B cell (primary cell): ENCODE data around the gene ERBB2. TPM values are rescaled to one million over a fixed set of nuclear protein-coding genes. Genes with fewer than 3 reads are reported as not detected.

ENCODE experiments used
- ATAC-seq: fragments of 200-7000 bp; cut with Tn5 transposase; one replicate; pipeline ENCODE4 v1.10.0; 2021; ENCODE audit warnings: low read depth, mild to moderate bottlenecking, moderate number of reproducible peaks, moderate library complexity
- CTCF ChIA-PET: fragments of 350-600 bp; sonication (Branson Sonifier 250); formaldehyde crosslinking; loops from one replicate; lab custom pipeline; 2021; ENCODE audit warnings: antibody characterized with exemption, inconsistent platforms; lab: Charles Lee
- POLR2A ChIA-PET: fragments of 350-600 bp; sonication (Branson Sonifier 250); formaldehyde crosslinking; loops from one replicate; lab custom pipeline; 2021; ENCODE audit warnings: antibody characterized with exemption; lab: Charles Lee
- DNase-seq: peaks from one replicate; pipeline ENCODE4 v3.0.0; 2013
- H2AFZ ChIP-seq: 2 replicates; pipeline ENCODE4 v1.6.1; 2012; ENCODE audit warnings: mild to moderate bottlenecking, low read depth, low read length; ENCODE audit not compliant: insufficient read depth, poor library complexity, severe bottlenecking
- H3K27ac ChIP-seq, 2 donors: 1 replicate in 1 of 2; 2 replicates in 1 of 2; pipeline ENCODE4 v1.5.1; 2012 to 2013; ENCODE audit warnings: low read length in 2 of 2, mild to moderate bottlenecking in 2 of 2, moderate library complexity in 1 of 2
- H3K27me3 ChIP-seq, 4 experiments: fragments of 200-600 bp in 1 of 4; sonication (generic) in 1 of 4; replicated peaks in 1 of 4; 1 replicate in 2 of 4; 2 replicates in 2 of 4; pipeline versions ENCODE4 v1.6.1 to v1.7.0; 2013 to 2016; ENCODE audit warnings: low read length in 3 of 4, mild to moderate bottlenecking in 2 of 4, mixed read lengths in 1 of 4, moderate library complexity in 1 of 4; ENCODE audit not compliant: insufficient read depth in 4 of 4, control insufficient read depth in 3 of 4; ENCODE audit errors: control extremely low read depth in 1 of 4
- H3K36me3 ChIP-seq, 2 experiments: replicated peaks in 1 of 2; 1 replicate in 1 of 2; 2 replicates in 1 of 2; pipeline versions ENCODE4 v1.6.1 to v1.7.1; 2013; ENCODE audit warnings: low read length in 1 of 2; ENCODE audit not compliant: insufficient read depth in 2 of 2, control insufficient read depth in 1 of 2; ENCODE audit errors: control extremely low read depth in 1 of 2, extremely low read depth in 1 of 2
- H3K4me1 ChIP-seq, 2 donors: fragments of 200-600 bp in 1 of 2; sonication (generic) in 1 of 2; 1 replicate in 1 of 2; 2 replicates in 1 of 2; pipeline versions ENCODE4 v1.5.1 to v1.6.1; 2013 to 2017; ENCODE audit warnings: low read length in 2 of 2; ENCODE audit not compliant: control insufficient read depth in 2 of 2, insufficient read depth in 2 of 2
- H3K4me2 ChIP-seq: replicated peaks from 2 replicates; pipeline ENCODE3; 2012; ENCODE audit warnings: mild to moderate bottlenecking, low read depth, low read length; ENCODE audit not compliant: poor library complexity, severe bottlenecking
- H3K4me3 ChIP-seq, 5 experiments: fragments of 200-600 bp in 1 of 5; sonication (generic) in 1 of 5; 1 replicate in 3 of 5; 2 replicates in 2 of 5; pipeline versions ENCODE4 v1.5.1 to v1.7.0; 2011 to 2016; ENCODE audit warnings: low read length in 4 of 5, mild to moderate bottlenecking in 4 of 5, low read depth in 2 of 5, control low read depth in 1 of 5, moderate library complexity in 1 of 5; ENCODE audit not compliant: insufficient read depth in 1 of 5; ENCODE audit errors: control extremely low read depth in 1 of 5, extremely low read depth in 1 of 5
- H3K79me2 ChIP-seq: fragments of 200-600 bp; sonication (generic); one replicate; pipeline ENCODE4 v1.6.0; 2016; ENCODE audit warnings: low read length; ENCODE audit not compliant: control insufficient read depth, insufficient read depth
- H3K9ac ChIP-seq: fragments of 200-600 bp; sonication (generic); 2 replicates; pipeline ENCODE4 v1.6.1; 2017; ENCODE audit warnings: mild to moderate bottlenecking, low read length, moderate library complexity
- H3K9me3 ChIP-seq, 3 donors: one replicate each; pipeline versions ENCODE4 v1.6.1 to v1.7.1; 2013; ENCODE audit warnings: low read length in 2 of 3; ENCODE audit not compliant: control insufficient read depth in 2 of 3, insufficient read depth in 1 of 3; ENCODE audit errors: control extremely low read depth in 1 of 3
- H4K20me1 ChIP-seq: 2 replicates; pipeline ENCODE4 v1.6.0; 2012; ENCODE audit warnings: mild to moderate bottlenecking, low read length; ENCODE audit not compliant: insufficient read depth, control insufficient read depth, poor library complexity, severe bottlenecking
- H3K27ac Mint-ChIP-seq: one replicate; pipeline ENCODE4 v1.8.0; 2021; ENCODE audit warnings: mixed read lengths
- H3K27me3 Mint-ChIP-seq: one replicate; pipeline ENCODE4 v1.8.0; 2021; ENCODE audit warnings: mixed read lengths
- H3K4me1 Mint-ChIP-seq: one replicate; pipeline ENCODE4 v1.8.0; 2021; ENCODE audit warnings: mixed read lengths
- H3K4me3 Mint-ChIP-seq: one replicate; pipeline ENCODE4 v1.8.0; 2021; ENCODE audit warnings: mixed read lengths
- H3K9me3 Mint-ChIP-seq: one replicate; pipeline ENCODE4 v1.8.0; 2022; ENCODE audit warnings: mixed read lengths; ENCODE audit not compliant: insufficient read depth
- EZH2 ChIP-seq: IDR thresholded peaks from 2 replicates; pipeline ENCODE4 v1.6.1; 2012; ENCODE audit warnings: borderline replicate concordance, low read depth, mild to moderate bottlenecking, moderate library complexity, low read length; ENCODE audit not compliant: insufficient read depth, poor library complexity, severe bottlenecking
- WGBS: methylation state at CpG from one replicate; pipeline ENCODE4 v1.1.5; 2013; ENCODE audit warnings: missing lambda C conversion rate; ENCODE audit not compliant: insufficient coverage; 5-methylcytosine and 5-hydroxymethylcytosine counted together
- intact Hi-C: fragments of 100-400 bp; cut with micrococcal nuclease; formaldehyde crosslinking; loops from one replicate; pipeline ENCODE4 v1.10.0; 2022
- polyA plus RNA-seq: library from polyadenylated mRNA; depleted of rRNA; stranded (reverse); fragments of >200 nt; gene quantifications from 2 replicates; pipeline ENCODE4 v1.2.3, GENCODE V29; 2012
- total RNA-seq, 2 donors: library from RNA; stranded (reverse); fragments of 120-200 nt in 1 of 2; gene quantifications; 1 replicate in 1 of 2; 2 replicates in 1 of 2; pipeline versions ENCODE4 v1.2.3 to v1.2.4, GENCODE V29; 2013 to 2022
- TF ChIP-seq, protein P1 (sequence below): fragments of 200-600 bp; IDR thresholded peaks from one replicate; pipeline ENCODE4 v1.8.0; 2022; ENCODE audit warnings: antibody characterized with exemption, mild to moderate bottlenecking

Gene ERBB2
- total and polyA plus RNA-seq, 2 donors (not counting 1 experiment from before 2014, with no cell fraction given), result 3.2 to 8.4 TPM

DNA sequence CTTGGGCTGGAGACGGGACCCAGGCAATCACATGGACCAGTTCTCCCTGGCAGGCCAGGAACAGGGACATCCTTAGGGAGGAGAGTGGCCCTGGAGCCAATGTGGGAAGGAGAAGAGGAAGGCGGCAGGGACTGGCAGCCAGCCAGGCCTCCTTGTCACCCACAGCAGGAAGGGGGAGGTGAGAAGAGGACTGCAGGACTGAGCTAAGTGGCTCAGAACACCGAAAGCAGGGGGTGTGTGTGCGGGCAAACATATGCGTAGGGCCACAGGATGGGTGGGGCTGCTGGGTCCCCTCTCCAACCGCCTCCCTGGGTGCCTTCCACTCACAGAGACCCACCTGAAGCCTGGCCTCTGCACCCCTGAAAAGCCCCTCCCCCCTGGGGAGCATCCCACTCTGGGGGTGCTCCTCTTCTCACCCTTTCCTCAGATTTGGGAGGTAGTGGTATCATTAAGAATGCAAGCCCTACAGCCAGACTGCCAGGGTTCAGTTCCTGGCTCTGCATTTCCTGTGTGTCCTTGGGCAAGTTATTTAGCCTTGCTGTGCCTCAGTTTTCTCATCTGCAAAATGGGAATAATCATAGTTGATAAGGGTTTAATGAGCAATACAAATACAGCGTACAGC is 23.6 kb upstream of the ERBB2 start:
- ATAC-seq (peak; percentile 61), DNase-seq (peak; percentile 69)
- no peaks in the 10 kb centered on the region for H3K9me3 Mint-ChIP-seq
- WGBS, result 39% methylated on average over 3 of the region's 7 CpGs
- Histone ChIP-seq H3K4me3 (no peak overlapping the region), H2AFZ (peak overlapping the region; percentile 41), H3K36me3 (peaks cover 0 to 5% of the 10 kb centered on the region in 2 experiments), H3K9me3 (peaks cover 0 to 3% (median 0%) of the 10 kb centered on the region in 3 donors), H3K4me2 (peak overlapping the region; percentile 59), H3K27me3 (peaks cover 0 to 3% (median 0%) of the 10 kb centered on the region in 4 experiments), H3K27ac (peak overlapping the region; percentile 65 to 94), H3K4me1 (peaks cover 79 to 96% of the 10 kb centered on the region in 2 donors), H4K20me1 (no peaks in the 10 kb centered on the region), H3K9ac (no peak overlapping the region), H3K79me2 (no peaks in the 10 kb centered on the region)
- peaks cover 85% of the 10 kb centered on the region for H3K4me1 Mint-ChIP-seq
- TF ChIP-seq EZH2, result no peak
- TF ChIP-seq, protein P1, sequence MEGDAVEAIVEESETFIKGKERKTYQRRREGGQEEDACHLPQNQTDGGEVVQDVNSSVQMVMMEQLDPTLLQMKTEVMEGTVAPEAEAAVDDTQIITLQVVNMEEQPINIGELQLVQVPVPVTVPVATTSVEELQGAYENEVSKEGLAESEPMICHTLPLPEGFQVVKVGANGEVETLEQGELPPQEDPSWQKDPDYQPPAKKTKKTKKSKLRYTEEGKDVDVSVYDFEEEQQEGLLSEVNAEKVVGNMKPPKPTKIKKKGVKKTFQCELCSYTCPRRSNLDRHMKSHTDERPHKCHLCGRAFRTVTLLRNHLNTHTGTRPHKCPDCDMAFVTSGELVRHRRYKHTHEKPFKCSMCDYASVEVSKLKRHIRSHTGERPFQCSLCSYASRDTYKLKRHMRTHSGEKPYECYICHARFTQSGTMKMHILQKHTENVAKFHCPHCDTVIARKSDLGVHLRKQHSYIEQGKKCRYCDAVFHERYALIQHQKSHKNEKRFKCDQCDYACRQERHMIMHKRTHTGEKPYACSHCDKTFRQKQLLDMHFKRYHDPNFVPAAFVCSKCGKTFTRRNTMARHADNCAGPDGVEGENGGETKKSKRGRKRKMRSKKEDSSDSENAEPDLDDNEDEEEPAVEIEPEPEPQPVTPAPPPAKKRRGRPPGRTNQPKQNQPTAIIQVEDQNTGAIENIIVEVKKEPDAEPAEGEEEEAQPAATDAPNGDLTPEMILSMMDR, result no peak
- H3K27me3 Mint-ChIP-seq, result no peaks in the 10 kb centered on the region
- intact Hi-C loops, result loop anchor here (5.0 kb wide), 1 partner anchor 76 kb away; no protein-coding TSS in a partner anchor
- ChIA-PET CTCF (interaction anchor here (1.0 to 7.6 kb wide), 10 partner anchors 6 to 197 kb away, joined by 4 to 48 read pairs (median 6); partner anchors contain the start of genes PGAP3 and PNMT), POLR2A (interaction anchor here (0.5 to 2.8 kb wide), 5 partner anchors 11 to 54 kb away, joined by 3 to 14 read pairs (median 8); partner anchors contain the start of genes MIEN1, PGAP3 and TCAP)
- H3K27ac Mint-ChIP-seq, result peak overlapping the region; percentile 98
- peak overlapping the region; percentile 68 for H3K4me3 Mint-ChIP-seq

DNA sequence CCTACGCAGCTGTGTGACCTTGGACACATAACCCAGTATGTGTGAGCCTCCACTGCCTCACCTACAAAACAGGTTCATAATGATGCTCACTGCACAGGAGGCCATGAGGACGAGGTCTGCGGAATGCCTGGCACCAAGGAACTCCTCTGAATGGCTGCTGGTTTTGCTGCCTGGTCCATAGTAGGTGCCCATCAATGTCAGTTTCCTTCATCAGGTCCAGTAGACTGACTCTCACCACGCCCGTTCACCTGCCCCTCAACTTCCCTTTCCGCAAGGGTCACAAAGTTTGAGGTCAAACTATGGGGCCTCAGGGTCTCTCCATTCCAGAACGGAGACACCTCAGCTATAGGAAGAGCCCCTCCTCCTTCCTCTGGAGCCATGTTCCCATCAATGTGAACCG is 22.8 kb upstream of the ERBB2 start:
- no peaks in the 10 kb centered on the region for H3K9me3 Mint-ChIP-seq
- H3K4me3 ChIP-seq, result no peak overlapping the region
- no peaks in the 10 kb centered on the region for H3K27me3 Mint-ChIP-seq
- no peak overlapping the region for H3K9ac ChIP-seq
- H3K36me3 ChIP-seq, result peaks cover 0 to 5% of the 10 kb centered on the region in 2 experiments
- H3K4me1 ChIP-seq, result peaks cover 75 to 88% of the 10 kb centered on the region in 2 donors
- CTCF ChIA-PET, result interaction anchor here (1.3 to 7.6 kb wide), 7 partner anchors 7 to 55 kb away, joined by 4 to 48 read pairs (median 14); partner anchors contain the start of gene PNMT
- peak overlapping the region; percentile 59 for H3K4me2 ChIP-seq
- peak overlapping the region; percentile 68 for H3K4me3 Mint-ChIP-seq
- no peak overlapping the region for H2AFZ ChIP-seq
- peaks cover 81% of the 10 kb centered on the region for H3K4me1 Mint-ChIP-seq
- no peaks in the 10 kb centered on the region for H3K79me2 ChIP-seq
- intact Hi-C loops, result loop anchor here (5.0 kb wide), 1 partner anchor 75 kb away; no protein-coding TSS in a partner anchor
- WGBS, result 72% methylated on average over 5 of the region's 8 CpGs
- ATAC-seq (no peak), DNase-seq (no peak)
- peaks cover 0 to 3% (median 0%) of the 10 kb centered on the region in 3 donors for H3K9me3 ChIP-seq
- peak overlapping the region; percentile 98 for H3K27ac Mint-ChIP-seq
- H3K27me3 ChIP-seq, result no peaks in the 10 kb centered on the region
- no peaks in the 10 kb centered on the region for H4K20me1 ChIP-seq
- H3K27ac ChIP-seq, result peak overlapping the region; percentile 65 to 94
- POLR2A ChIA-PET, result interaction anchor here (2.0 to 3.6 kb wide), 3 partner anchors 10 to 53 kb away, joined by 7 to 11 read pairs (median 8); partner anchors contain the start of genes MIEN1 and PGAP3
- TF ChIP-seq, protein P1, result no peak
- no peak for TF ChIP-seq EZH2
